DOHH2 (cell line): ENCODE data around the gene GUCD1.
"Not testable (repeated sequence)": the region's sequence is repeated elsewhere in the genome, so short reads cannot be mapped to it uniquely, and the experiment has no call there.

Source experiments
- H3F3A ChIP-seq: fragments of 200-600 bp; sonication (generic), shearing (Covaris generic); 2 replicates; pipeline ENCODE4 v1.6.0; 2016; ENCODE audit warnings: antibody characterized with exemption, mild to moderate bottlenecking; ENCODE audit not compliant: control insufficient read depth, insufficient read depth
- H3K27ac ChIP-seq: fragments of 200-600 bp; sonication (generic); 2 replicates; pipeline ENCODE4 v1.5.1; 2014; ENCODE audit warnings: low read depth, mild to moderate bottlenecking, low read length, moderate library complexity
- H3K27me3 ChIP-seq: fragments of 200-600 bp; sonication (generic); 2 replicates; pipeline ENCODE4 v1.6.1; 2014; ENCODE audit warnings: mild to moderate bottlenecking, low read length, mixed read lengths; ENCODE audit not compliant: control insufficient read depth
- H3K36me3 ChIP-seq: fragments of 200-600 bp; sonication (generic); 2 replicates; pipeline ENCODE4 v1.6.1; 2014; ENCODE audit warnings: mild to moderate bottlenecking, low read length, moderate library complexity, mixed read lengths; ENCODE audit not compliant: control insufficient read depth
- H3K4me1 ChIP-seq: fragments of 200-600 bp; sonication (generic); 2 replicates; pipeline ENCODE4 v1.6.1; 2014; ENCODE audit warnings: mild to moderate bottlenecking, low read length, mixed read lengths; ENCODE audit not compliant: control insufficient read depth
- H3K4me2 ChIP-seq: fragments of 200-600 bp; sonication (generic); 2 replicates; pipeline ENCODE4 v1.6.0; 2014; ENCODE audit warnings: mild to moderate bottlenecking, low read length, moderate library complexity
- H3K4me3 ChIP-seq: fragments of 200-600 bp; sonication (generic); 2 replicates; pipeline ENCODE4 v1.5.1; 2014; ENCODE audit warnings: mild to moderate bottlenecking, low read length, mixed read lengths
- H3K79me2 ChIP-seq: fragments of 200-600 bp; sonication (generic); 2 replicates; pipeline ENCODE4 v1.6.1; 2014; ENCODE audit warnings: mild to moderate bottlenecking, low read length, mixed read lengths; ENCODE audit not compliant: control insufficient read depth
- H3K9me2 ChIP-seq: fragments of 200-600 bp; sonication (generic); replicated peaks from 2 replicates; pipeline ENCODE4 v1.6.1; 2014; ENCODE audit warnings: mild to moderate bottlenecking, low read length, mixed read lengths; ENCODE audit not compliant: control insufficient read depth
- H3K9me3 ChIP-seq: fragments of 200-600 bp; sonication (generic); 2 replicates; pipeline ENCODE4 v1.6.1; 2014; ENCODE audit warnings: antibody characterized with exemption, low read length, mixed read lengths; ENCODE audit not compliant: control insufficient read depth, insufficient read depth
- H4K20me1 ChIP-seq: fragments of 200-600 bp; sonication (generic); 2 replicates; pipeline ENCODE4 v1.6.0; 2014; ENCODE audit warnings: low read depth, mild to moderate bottlenecking, antibody characterized with exemption, low read length, moderate library complexity; ENCODE audit not compliant: control insufficient read depth, insufficient read depth
- EZH2phosphoT487 ChIP-seq: fragments of 200-600 bp; sonication (generic); IDR thresholded peaks from 2 replicates; pipeline ENCODE4 v1.6.1; 2017; ENCODE audit warnings: borderline replicate concordance, mild to moderate bottlenecking, antibody characterized with exemption, low read length, moderate library complexity, mixed read lengths
- TF ChIP-seq, protein P1 (sequence below): fragments of 200-600 bp; sonication (generic); IDR thresholded peaks from one replicate; pipeline ENCODE4 v1.5.1; 2014; ENCODE audit warnings: antibody characterized with exemption, mild to moderate bottlenecking, low read depth, low read length; ENCODE audit not compliant: poor library complexity, severe bottlenecking

Gene GUCD1

DNA sequence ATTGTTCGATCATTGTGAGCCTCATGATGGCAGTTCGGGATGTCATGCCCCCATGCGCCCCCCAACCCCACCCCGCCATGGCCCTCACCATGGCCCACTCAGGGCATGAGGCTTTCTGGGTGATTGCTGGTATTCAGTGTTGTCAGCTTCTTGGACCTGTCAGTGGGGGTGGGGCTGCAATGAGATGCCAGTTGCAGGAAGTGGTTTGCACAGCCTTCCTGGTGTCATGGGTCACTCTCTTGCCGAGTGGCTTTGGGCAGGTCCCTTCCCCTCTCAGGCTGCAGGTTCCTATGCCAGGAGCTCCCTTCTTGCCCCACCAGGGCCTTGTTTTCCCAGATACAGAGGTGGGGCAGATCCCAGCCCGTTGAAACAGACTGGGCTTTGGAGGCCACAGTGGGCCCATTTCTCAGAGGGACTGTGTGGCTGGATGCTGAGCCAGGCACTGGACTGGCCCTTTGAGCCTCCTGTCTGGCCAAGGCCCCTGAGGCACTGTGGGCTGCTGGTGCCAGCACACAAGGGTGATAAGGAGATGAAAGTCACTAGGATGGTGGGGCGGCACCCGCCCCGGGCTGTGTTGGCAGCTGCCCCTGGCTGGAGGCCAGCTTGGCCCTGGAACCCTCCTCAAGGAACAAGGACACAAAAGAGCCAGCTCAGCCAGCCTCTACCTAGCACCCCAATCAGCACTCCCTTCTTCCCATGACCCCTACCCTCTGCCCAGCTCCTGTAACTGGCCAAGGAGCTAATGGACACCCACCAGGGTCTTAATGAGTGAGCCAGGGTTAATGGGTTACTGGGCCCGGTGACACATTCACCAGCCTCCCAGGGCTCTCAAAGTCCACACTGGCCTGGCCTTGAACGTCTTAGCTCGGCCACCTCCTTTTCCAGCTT lies 46.5 kb upstream of the GUCD1 start:
- H3K4me2 ChIP-seq = no peak overlapping the region

DNA sequence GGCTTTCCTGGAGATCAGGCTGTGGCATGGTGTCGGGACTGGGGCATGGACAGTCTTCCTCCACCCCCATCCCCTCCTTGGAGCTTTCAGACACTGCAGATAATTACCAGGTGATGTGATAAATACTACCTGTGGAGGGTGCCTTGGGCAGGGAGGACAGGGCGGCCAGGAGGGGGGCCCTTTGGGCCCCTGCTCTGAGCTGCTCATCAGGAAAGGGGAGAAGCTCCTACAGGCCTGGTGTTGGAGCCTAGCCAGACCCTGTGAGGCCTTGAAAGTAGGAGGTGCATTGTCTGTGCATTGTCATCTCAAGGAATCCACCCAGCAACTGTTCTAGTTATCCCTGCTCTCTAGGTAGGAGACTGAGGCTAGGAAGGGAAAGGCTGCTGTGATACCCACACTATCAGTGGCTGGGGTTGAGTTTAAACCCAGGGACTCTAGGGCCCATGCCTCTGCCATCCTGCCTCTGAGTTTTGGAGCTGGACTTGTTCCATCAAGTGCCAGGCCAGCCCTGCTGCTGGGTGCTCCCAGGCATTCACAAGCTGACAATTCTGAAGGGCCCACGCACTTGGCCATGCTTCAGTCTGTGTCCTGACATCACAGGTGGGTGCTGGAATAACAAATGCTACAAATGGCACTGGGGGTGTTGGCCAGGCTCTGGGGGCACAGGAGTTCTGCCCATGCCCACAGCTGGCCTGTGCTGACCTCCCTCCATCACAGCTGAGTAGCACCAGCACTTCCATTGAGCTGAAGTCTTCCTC lies 45.2 kb upstream of the GUCD1 start:
- not testable (repeated sequence) for H3K27me3 ChIP-seq, H3K4me3 ChIP-seq, H3K36me3 ChIP-seq, H3K27ac ChIP-seq, H3F3A ChIP-seq, H3K79me2 ChIP-seq, H4K20me1 ChIP-seq, H3K9me2 ChIP-seq, H3K9me3 ChIP-seq, H3K4me2 ChIP-seq, H3K4me1 ChIP-seq

More for the DNA sequence above, 46.5 kb upstream of the GUCD1 start:
- Histone ChIP-seq H3K27ac (no peak overlapping the region), H3K27me3 (no peaks in the 10 kb centered on the region), H3K4me3 (no peak overlapping the region), H3K36me3 (no peaks in the 10 kb centered on the region), H4K20me1 (no peaks in the 10 kb centered on the region), H3K79me2 (no peaks in the 10 kb centered on the region), H3K4me1 (peaks cover 8% of the 10 kb centered on the region; the same call in 1 of the 2 replicates), H3K9me3 (no peaks in the 10 kb centered on the region), H3F3A (no peaks in the 10 kb centered on the region), H3K9me2 (no peaks in the 10 kb centered on the region)
- TF ChIP-seq EZH2phosphoT487 = no peak
- TF ChIP-seq, protein P1, sequence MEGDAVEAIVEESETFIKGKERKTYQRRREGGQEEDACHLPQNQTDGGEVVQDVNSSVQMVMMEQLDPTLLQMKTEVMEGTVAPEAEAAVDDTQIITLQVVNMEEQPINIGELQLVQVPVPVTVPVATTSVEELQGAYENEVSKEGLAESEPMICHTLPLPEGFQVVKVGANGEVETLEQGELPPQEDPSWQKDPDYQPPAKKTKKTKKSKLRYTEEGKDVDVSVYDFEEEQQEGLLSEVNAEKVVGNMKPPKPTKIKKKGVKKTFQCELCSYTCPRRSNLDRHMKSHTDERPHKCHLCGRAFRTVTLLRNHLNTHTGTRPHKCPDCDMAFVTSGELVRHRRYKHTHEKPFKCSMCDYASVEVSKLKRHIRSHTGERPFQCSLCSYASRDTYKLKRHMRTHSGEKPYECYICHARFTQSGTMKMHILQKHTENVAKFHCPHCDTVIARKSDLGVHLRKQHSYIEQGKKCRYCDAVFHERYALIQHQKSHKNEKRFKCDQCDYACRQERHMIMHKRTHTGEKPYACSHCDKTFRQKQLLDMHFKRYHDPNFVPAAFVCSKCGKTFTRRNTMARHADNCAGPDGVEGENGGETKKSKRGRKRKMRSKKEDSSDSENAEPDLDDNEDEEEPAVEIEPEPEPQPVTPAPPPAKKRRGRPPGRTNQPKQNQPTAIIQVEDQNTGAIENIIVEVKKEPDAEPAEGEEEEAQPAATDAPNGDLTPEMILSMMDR = no peak

DNA sequence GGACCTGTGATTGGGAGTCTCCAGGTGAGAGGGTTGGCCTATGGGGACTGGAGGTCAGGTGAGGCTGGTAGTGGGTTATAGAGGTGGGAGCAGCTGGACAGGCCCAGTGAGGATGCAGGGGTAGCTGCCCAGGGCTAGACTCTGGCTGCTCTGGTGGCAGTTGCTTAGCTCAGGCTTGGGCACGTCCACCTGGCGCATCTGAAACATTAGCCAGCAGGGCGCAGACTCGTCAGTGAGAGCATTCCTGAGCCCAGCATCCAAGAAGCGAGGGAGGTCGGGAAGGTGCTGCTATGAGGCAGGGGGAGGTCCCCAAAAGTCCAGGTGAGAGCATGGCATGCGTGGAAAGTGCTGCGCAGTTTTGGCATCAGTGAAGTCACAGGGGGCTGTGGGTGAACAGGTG lies 44.6 kb upstream of the GUCD1 start:
- Histone ChIP-seq H4K20me1 (no peaks in the 10 kb centered on the region), H3K9me3 (no peaks in the 10 kb centered on the region), H3K4me2 (no peak overlapping the region), H3K9me2 (no peaks in the 10 kb centered on the region), H3K27me3 (no peaks in the 10 kb centered on the region), H3K27ac (no peak overlapping the region), H3K4me1 (peaks cover 8% of the 10 kb centered on the region; the same call in 1 of the 2 replicates), H3K4me3 (no peak overlapping the region), H3K79me2 (no peaks in the 10 kb centered on the region), H3F3A (no peaks in the 10 kb centered on the region), H3K36me3 (no peaks in the 10 kb centered on the region)
- TF ChIP-seq, protein P1 = no peak
- TF ChIP-seq EZH2phosphoT487 = no peak

DNA sequence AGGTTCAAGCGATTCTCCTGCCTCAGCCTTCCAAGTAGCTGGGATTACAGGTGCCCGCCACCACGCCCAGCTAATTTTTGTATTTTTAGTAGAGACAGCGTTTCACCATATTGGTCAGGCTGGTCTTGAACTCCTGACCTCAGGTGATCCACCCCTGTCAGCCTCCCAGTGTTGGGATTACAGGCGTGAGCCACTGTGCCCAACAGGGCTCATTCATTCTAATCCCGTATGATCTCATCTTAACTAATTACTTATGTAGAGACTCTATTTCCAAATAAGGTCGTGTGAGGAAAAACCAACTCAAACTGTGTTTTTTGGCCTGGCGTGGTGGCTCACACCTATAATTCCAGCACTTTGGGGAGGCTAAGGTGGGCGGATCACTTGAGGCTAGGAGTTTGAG lies 42.1 kb upstream of the GUCD1 start:
- H3K9me3 ChIP-seq, H3K4me1 ChIP-seq, H3K9me2 ChIP-seq, H3K36me3 ChIP-seq, H3K27ac ChIP-seq, H4K20me1 ChIP-seq, H3F3A ChIP-seq, H3K4me2 ChIP-seq, H3K4me3 ChIP-seq, H3K79me2 ChIP-seq: not testable (repeated sequence)
- H3K27me3 ChIP-seq = peaks cover 11% of the 10 kb centered on the region
